GM19023 (cell line): ENCODE results near the gene CCDC178.
"Not testable (repeated sequence)": the region's sequence is repeated elsewhere in the genome, so short reads cannot be mapped to it uniquely, and the experiment has no call there.

Experiments used
- ATAC-seq: cut with Tn5 transposase; IDR thresholded peaks from one replicate; pipeline ENCODE4 v1.9.1; 2021; ENCODE audit warnings: mild to moderate bottlenecking, moderate library complexity; ENCODE audit not compliant: unreplicated experiment

CCDC178 gene, protein sequence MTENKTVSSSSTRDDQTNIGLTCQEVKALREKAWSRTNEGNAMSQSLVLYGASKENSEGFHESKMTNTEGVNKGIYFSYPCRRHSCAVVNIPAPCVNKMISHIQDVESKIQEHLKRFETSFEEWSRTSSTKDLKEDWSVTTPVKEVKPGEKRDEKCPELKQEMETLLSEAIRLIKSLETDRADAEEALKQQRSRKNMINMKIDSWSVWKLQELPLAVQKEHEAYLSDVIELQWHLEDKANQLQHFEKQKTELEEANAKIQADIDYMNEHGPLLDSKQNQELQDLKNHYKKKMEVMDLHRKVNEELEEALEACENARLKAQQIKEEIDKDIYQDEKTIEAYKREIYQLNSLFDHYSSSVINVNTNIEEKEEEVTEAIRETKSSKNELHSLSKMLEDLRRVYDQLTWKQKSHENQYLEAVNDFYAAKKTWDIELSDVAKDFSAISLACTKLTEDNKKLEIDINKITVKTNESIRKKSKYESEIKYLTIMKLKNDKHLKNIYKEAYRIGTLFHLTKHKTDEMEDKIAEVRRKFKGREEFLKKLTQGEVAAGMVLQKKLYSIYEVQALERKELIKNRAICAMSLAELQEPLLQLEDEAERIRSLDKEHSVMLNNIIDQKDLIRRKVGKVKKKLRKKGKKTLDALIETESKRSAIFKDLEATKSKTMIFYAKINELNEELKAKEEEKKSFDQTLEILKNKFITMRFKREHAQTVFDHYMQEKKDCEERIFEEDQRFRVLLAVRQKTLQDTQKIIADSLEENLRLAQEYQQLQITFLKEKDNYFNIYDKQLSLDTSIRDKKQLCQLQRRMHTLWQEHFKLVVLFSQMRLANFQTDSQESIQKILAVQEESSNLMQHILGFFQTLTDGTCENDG

GRCh38 chr18:33440060-33441043, at the start of gene CCDC178:
CCDC178 (minus strand) TSS chr18:33440721; CDS start chr18:33412088, 28,633 bp downstream.
- no peak for ATAC-seq

GRCh38 chr18:33483908-33484307, 43.4 kb upstream of the CCDC178 start:
- no peak for ATAC-seq

GRCh38 chr18:33472509-33472908, 32.0 kb upstream of the CCDC178 start:
- ATAC-seq: no peak

- ATAC-seq: no peak
Observed at GRCh38 chr18:33470216-33470615, 29.7 kb upstream of the CCDC178 start.

- no peak for ATAC-seq
Observed at GRCh38 chr18:33469699-33470098, 29.2 kb upstream of the CCDC178 start.

- no peak for ATAC-seq
Observed at GRCh38 chr18:33467531-33467930, 27.0 kb upstream of the CCDC178 start.

- ATAC-seq: no peak
Observed at GRCh38 chr18:33466822-33467221, 26.3 kb upstream of the CCDC178 start.

- ATAC-seq: no peak
Observed at GRCh38 chr18:33460681-33461080, 20.2 kb upstream of the CCDC178 start.

DNA sequence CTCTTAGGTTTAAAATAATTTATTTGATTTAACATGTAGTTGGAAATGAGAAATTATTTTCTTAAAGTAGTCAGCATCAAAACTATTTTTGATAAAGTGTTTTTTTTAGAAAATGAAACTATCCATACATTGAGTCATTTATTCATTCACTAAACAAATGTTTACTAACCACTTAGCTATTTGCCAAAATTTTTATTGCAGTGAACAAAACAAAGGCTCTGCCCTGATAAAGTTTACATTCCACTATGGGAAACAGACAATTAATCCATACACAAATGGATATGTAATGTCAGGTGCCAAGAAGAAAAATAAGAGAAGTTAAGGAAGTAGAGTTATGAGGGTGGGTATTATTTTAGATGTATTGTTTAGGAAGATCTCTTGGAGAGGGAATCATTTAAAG, 19.1 kb upstream of the CCDC178 start:
- no peak for ATAC-seq

- ATAC-seq: no peak
Observed at GRCh38 chr18:33446604-33447003, 6.1 kb upstream of the CCDC178 start.

- ATAC-seq: no peak
Observed at GRCh38 chr18:33444709-33445108, 4.2 kb upstream of the CCDC178 start.

GRCh38 chr18:33432857-33433256, 7.7 kb downstream of the CCDC178 start:
- no peak for ATAC-seq

- ATAC-seq: no peak
Observed at GRCh38 chr18:33427549-33427948, 13.0 kb downstream of the CCDC178 start.

DNA sequence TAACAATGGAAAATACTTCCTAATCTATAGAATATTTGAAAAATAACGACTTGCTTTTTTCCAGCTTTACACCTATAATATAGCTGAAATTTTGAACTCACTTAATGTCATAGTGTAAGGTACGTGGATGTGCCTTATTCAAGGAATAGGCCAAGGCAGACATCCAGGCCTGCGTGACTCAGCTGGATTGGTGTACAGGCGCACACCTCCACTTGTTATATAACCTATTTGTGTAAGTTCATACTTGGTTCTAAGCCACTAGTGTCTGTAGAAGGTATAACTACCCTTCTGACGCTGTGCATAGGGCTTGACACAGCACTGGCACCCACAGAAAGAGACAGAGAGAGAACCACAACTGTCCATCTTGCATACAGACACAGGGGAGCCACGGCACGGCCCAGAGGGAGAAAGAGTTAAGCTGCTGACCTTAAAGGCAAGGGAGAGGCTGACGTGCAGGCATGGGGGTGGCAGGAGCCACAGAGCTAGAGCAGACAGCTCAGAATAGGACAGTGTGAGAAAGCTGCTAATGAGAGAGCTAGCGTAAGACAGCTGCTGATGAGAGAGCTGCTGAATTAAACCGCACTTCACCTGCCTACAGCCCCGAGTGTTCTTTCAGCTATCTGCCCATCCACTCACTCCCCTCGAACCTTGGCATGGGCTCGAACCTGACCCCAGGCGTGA, 16.1 kb downstream of the CCDC178 start:
- no peak for ATAC-seq

DNA sequence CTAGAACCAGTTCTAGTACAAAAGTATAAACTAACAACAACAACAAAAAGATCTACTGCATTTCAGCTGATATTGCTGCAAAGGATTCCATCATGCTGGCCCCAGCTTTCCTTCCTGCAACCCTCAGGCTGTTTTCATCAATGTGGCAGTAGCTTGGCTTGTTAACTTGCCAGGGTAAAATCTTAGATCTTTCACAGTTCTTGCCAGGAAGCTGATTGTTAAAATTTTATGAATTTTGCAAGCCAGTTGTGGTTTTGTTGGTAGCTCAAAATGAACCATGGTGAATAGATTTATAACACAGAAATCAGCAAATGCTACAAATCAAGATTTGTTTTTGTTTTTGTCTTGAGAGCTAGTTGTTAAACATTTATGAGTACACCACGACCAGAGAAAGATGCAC, 19.3 kb downstream of the CCDC178 start:
- no peak for ATAC-seq

DNA sequence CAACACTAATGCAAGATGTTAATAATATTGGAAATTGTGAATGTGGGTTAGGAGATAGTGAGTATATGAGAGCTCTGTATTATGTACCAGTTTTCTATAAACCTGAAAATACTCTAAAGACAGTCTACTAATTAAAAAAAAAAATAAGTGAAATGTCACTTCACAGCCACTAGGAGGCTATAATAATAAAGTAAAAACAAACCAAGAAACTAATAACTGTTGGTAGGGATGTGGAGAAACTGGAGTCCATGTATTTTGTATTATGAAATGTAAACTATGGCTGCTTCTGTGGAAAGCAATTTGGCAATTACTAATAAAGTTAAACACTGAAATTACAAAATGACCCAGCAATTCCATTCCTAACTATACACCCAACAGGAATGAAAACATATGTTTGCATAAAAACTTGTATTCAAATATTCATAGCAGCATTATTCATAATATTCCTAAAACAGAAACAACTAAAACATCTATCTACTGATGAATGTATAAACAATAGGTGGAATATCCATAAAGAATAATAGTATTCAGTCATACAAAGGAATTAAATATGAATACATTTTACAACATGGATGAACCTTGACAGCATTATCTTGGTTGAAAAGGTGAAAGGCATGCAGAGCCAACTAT, 36.2 kb downstream of the CCDC178 start:
- no peak for ATAC-seq

DNA sequence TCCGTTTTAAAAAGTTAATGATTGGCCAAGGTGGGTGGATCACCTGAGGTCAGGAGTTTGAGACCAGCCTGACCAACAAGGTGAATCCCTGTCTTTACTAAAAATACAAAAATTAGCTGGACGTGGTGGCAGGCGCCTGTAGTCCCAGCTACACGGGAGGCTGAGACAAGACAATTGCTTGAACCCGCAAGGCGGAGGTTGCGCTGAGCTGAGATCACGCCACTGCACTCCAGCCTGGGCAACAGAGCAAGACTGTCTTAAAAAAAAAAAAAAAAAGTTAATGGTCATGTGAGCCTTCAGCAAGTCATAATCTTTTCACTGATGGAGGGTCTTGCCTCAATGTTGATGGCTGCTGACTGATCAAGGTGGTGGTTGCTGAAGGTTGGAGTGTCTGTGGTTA, 41.6 kb downstream of the CCDC178 start:
- ATAC-seq: not testable (repeated sequence)

DNA sequence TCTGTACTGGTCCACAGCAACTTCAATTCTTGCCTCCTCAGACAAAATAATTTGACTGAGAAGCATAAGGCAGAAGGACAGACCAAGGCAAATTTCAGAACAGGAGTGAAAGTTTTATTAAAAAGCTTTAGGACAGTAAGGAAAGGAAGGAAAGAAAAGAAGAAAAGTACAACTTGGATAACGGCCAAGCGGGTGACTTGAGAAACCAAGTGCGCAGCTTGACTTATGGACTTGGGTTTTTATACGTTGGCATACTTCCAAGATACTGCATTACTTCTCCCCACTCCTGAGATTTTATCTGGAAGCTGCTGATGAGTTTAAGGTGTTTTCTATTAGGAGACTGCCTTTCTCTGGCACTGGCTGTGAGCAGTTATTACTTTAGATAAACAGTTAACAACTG, 64.7 kb downstream of the CCDC178 start:
- no peak for ATAC-seq

DNA sequence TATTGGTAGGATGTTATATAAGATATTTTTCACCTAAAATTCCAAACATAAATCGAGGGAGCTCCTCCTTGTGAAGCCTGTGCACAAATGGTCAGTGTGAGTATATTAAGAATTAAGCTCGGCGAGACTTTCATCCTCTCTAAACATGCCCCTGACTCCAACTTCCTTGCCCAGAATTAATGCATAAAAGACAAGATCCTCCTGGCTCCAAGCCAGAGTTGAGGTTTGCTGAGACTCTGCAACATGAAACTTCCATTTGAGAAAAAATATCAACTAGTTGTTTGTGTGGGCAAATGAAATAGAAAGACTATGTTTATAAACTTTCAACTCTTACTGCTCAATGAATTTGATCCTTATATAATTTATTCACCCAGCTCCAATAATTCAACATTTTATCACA, 68.1 kb downstream of the CCDC178 start:
- no peak for ATAC-seq
